ENCODE results near the gene NR1H3.

Gene NR1H3

GRCh38 chr11:47269002-47269828 lies 11.4 kb downstream of the NR1H3 start:
- Histone ChIP-seq H3K4me3 (ENCODE audit: low read depth, low read length) (peak overlapping the region; percentile 76), H3K27ac (peak overlapping the region; percentile 86), H3K27me3 (replicated peaks) (no peaks in the 10 kb centered on the region), H3K36me3 (replicated peaks) (no peaks in the 10 kb centered on the region)
- peak; percentile 86 for DNase-seq
- TF ChIP-seq CTCF (IDR thresholded peaks at IDR 0.05; ENCODE audit: low read depth, low read length, missing control alignments): peak; percentile 40
- in situ Hi-C loops (cut with HindIII; ENCODE audit: low pct_ligation_motif_present, low sequenced_read_pairs): no loop called here

- Histone ChIP-seq H3K4me3 (ENCODE audit: low read depth, low read length) (peak within 1 kb of the TSS; percentile 76), H3K27ac (peak within 1 kb of the TSS; percentile 86), H3K36me3 (replicated peaks) (peaks cover 5% of the 10 kb centered on the region), H3K27me3 (replicated peaks) (no peaks in the 10 kb centered on the region)
- in situ Hi-C loops (cut with HindIII; ENCODE audit: low pct_ligation_motif_present, low sequenced_read_pairs): no loop called here
- peak; percentile 44 for DNase-seq
- TF ChIP-seq CTCF (IDR thresholded peaks at IDR 0.05; ENCODE audit: low read depth, low read length, missing control alignments): no peak
Observed at GRCh38 chr11:47269829-47270305, 12.1 kb downstream of the NR1H3 start, which contains the start of gene MADD. MADD (plus strand) TSS chr11:47270133.

GRCh38 chr11:47270331-47271271 lies 12.8 kb downstream of the NR1H3 start:
- in situ Hi-C loops (cut with HindIII; ENCODE audit: low pct_ligation_motif_present, low sequenced_read_pairs): no loop called here
- Histone ChIP-seq H3K27ac (peak overlapping the region; percentile 86), H3K36me3 (replicated peaks) (peaks cover 13% of the 10 kb centered on the region)

GRCh38 chr11:47271328-47271727 lies 13.5 kb downstream of the NR1H3 start:
- H3K36me3 ChIP-seq (replicated peaks): peaks cover 20% of the 10 kb centered on the region
- no peak for TF ChIP-seq CTCF (IDR thresholded peaks at IDR 0.05; ENCODE audit: low read depth, low read length, missing control alignments)
- H3K27me3 ChIP-seq (replicated peaks): no peaks in the 10 kb centered on the region
- DNase-seq: no peak
- no peak overlapping the region for H3K4me3 ChIP-seq (ENCODE audit: low read depth, low read length)
- in situ Hi-C loops (cut with HindIII; ENCODE audit: low pct_ligation_motif_present, low sequenced_read_pairs): no loop called here
- no peak overlapping the region for H3K27ac ChIP-seq

More at GRCh38 chr11:47270331-47271271, 12.8 kb downstream of the NR1H3 start:
- Histone ChIP-seq H3K4me3 (ENCODE audit: low read depth, low read length) (peak overlapping the region; percentile 76), H3K27me3 (replicated peaks) (no peaks in the 10 kb centered on the region)
- TF ChIP-seq CTCF (IDR thresholded peaks at IDR 0.05; ENCODE audit: low read depth, low read length, missing control alignments): peak; percentile 21
- peak; percentile 45 for DNase-seq

GRCh38 chr11:47271961-47272661 lies 14.3 kb downstream of the NR1H3 start:
- no peak for TF ChIP-seq CTCF (IDR thresholded peaks at IDR 0.05; ENCODE audit: low read depth, low read length, missing control alignments)
- H3K27ac ChIP-seq: no peak overlapping the region
- H3K36me3 ChIP-seq (replicated peaks): peaks cover 28% of the 10 kb centered on the region
- no peak for DNase-seq
- H3K27me3 ChIP-seq (replicated peaks): no peaks in the 10 kb centered on the region
- H3K4me3 ChIP-seq (ENCODE audit: low read depth, low read length): no peak overlapping the region
- in situ Hi-C loops (cut with HindIII; ENCODE audit: low pct_ligation_motif_present, low sequenced_read_pairs): no loop called here

Measured in brain microvascular endothelial cell (primary cell).